GM10847 (cell line): ENCODE data around the gene CACTIN.

Experiments
- POLR2A ChIP-seq: IDR thresholded peaks from 2 replicates; pipeline ENCODE4 v1.6.1; 2011; ENCODE audit not compliant: insufficient read length; ENCODE audit errors: extremely low read depth

The CACTIN gene

DNA sequence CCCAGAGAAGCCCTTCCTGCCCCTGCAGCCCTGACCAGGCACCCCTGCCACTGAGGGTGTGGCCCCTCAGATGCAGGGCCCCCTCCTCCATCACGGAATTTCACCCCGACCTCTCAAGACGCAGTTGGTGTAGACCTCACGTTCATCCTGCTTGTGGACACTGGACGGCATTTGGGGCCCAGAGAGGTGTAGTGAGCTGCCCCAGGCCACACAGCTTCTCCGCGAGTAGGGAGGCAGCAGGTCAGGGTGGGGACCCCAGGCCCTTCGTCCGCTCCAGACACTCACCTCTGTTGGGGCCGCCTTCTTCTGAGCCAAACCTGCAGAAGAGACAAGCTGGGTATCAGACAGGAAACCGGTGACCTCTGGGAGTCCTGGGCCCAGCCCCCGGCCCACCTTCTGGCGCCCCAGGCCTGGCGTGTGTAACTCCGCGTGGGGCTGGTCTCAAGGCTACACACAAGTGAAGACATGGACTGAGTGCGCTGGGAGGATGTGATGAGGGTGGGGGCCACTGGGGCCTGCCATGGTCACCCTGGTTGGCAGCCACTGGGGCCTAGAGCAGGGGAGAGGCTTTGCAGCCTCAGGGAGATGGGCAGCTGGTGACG lies 40.5 kb upstream of the CACTIN start:
- no peak for TF ChIP-seq POLR2A

DNA sequence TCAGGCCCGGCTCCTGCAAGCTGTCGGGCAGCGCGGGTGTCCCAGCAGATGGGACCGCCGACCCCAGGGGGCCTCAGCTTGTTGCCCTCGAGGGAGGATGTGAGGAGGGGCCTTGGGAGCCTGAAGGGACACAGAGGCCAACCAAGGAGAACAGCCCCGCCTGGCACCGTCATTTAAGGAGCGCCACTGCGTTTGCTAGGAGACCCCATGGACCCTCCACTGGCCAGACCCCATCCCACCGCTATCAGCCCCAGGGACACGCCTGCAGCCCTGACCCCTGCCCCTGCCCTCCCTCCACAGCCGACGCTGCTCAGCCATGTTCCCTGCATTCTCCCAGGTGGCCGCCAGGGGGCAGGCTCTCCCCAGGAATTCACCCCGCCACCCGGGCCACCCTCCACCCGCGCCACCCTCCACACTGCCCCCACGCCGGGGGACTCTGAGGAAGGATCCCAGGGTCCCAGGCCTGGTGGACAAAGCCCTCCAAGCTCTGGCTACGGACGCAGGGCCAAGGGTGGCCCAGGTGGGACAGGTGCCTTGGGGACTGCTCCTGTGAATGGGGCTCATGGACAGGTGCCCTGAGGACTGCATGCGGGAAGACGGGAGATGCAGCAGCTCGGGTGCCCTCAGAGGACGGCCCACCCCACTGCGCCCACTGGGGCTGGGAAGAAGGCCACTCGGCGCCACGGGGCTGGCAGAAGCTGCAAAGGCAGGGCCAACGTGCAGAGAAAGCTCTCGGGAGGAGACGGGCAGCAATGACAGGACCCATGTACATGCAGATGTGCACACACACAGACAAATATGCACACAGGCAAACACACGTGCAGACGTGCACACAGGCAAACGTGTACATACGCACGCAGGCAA lies 39.3 kb upstream of the CACTIN start:
- TF ChIP-seq POLR2A: no peak

DNA sequence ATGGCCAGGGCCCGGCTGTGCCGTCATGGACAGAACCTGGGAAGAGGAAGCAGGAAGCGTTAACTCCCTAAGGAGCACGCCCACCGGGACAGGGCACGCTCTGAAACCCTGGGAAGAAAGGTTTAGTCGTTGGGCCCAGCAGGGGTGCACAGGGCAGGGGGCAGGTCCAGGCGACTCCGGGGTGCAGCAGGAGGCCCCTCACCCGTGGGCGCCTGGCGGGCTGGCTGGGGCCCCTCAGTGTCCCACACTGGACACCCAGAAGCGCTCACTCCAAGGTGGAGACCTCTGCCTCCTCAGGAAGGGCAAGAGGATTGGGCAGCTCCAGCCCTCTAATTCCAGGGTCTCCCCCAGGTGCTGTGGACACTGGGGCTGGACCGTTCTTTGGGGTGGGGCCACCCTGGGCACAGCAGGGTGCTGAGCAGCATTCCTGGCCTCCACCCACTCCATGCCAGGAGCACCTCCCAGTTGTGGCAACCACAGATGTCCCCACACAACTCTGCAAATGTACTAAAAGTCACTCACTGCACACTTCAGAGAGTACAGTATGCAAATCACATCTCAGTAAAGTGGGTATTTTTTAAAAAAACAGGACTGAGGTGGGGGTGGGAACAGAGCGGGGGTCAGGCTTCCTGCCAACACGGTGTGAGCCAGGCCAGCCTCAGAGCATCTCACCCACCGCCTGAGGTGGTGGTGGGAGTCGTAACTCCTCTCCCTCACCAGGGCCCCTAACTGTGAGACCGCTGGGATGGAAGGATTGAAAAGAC lies 38.5 kb upstream of the CACTIN start:
- TF ChIP-seq POLR2A: no peak

DNA sequence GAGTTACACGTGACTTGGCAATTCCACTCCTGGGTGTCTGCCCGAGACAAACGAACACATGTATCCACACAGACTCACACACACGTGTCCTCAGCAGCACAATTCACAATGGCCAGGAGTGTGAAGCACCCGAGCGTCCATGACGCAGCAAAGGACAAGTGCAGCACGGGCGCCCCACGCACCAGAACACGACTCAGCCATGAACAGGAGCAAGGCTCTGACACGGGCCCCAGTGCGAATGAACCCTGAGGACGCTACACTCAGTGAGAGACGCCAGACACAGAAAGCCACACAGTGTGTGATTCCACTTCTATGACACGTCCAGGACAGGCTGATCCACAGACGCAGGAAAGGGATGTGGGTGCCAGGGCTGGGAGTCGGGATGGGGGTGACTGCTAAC lies 37.2 kb upstream of the CACTIN start:
- no peak for TF ChIP-seq POLR2A

DNA sequence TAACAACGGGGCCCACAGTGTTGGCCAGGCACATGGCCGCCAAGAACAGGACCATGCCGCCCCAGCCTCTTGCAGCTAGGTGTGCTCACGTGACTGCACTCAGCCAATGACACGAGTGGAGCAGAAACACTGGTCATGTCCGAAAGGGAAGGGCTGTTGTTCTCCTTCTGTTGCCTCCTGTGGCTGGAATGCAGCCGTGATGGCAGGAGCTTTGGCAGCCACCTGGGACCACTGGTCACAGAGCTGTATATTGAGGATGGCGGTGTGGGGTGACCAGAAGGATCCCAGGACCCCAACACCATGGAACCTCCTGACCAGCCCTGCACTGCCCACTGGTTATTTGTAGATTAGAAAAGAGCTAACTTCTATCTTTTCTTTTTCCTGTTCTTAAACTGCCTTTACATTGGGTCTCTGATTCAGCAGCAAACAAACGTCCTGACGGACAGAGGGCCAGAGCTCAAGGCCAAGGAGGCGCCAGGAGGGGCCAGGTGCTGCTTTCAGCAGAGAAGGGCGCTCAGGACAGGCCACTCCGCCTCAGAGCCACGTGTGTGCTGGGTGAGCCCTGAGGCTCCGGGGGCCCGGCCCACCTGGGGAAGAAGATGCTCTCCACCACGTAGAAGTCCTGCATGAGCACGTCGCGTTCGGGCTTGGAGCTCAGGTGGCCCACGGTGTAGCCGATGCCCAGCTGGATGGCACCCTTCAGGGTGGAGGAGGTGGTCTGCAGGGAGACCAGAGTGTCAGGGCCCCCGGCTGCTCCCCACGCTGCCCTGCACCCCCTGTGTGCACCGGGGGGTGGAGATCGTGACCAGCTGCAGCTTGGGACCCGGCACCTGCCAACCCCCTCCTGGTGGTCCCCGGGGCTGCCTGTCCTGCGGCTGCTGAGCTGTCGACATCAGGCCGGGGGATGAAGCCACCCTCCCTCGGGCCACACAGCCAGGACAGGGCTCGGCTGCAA lies 35.0 kb upstream of the CACTIN start:
- no peak for TF ChIP-seq POLR2A

DNA sequence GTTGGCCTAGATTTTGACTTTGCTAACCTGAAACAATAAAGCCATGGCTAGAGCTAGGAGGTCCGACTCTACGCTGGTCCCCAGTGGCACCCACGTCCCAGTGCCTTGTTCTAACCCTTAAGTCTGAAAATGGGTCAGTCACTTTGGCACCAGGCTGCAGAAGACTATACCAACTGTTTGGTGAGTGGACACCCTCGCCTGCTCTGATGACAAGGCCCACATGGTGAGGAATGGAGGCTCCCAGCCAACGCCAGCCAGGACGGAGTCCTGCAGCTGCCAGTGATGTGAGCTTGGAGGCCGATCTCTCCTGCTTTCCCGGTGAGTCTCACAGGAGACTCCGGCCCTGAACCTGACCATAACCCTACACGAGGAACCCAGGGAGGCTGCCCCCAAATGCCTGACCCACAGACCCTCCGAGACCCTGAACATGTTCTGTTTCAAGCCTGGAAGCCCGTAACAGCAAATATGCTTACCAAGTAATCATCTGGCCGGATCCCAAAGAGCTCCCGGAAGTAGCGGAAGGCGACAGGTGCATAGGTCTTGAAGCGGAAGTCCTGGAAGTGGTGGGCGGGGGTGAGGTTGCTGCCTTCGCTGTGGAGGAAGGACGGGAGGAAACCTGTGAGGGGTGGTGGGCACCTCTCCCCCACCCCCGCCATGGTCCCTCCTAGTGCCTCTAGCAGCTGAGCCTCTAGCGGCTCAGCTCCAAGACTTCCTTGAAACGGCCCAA lies 34.1 kb upstream of the CACTIN start:
- no peak for TF ChIP-seq POLR2A

DNA sequence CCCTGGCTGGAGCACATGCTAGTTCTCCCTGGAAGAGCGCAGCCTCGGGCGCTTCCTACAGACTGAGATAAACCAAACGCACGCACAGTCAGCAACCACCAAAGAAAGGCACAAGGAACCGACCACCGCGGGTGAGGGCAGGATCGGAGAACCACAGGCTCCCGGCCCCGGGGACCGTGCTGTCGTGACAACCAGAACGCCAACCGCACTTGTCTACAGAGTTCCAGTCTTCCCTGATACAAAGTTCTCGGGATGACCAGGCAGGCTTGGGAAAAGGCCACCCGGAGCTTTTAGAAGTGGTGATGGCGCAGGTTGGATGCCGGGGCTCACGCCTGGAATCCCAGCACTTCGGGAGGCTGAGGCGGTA lies 33.1 kb upstream of the CACTIN start:
- TF ChIP-seq POLR2A: no peak

DNA sequence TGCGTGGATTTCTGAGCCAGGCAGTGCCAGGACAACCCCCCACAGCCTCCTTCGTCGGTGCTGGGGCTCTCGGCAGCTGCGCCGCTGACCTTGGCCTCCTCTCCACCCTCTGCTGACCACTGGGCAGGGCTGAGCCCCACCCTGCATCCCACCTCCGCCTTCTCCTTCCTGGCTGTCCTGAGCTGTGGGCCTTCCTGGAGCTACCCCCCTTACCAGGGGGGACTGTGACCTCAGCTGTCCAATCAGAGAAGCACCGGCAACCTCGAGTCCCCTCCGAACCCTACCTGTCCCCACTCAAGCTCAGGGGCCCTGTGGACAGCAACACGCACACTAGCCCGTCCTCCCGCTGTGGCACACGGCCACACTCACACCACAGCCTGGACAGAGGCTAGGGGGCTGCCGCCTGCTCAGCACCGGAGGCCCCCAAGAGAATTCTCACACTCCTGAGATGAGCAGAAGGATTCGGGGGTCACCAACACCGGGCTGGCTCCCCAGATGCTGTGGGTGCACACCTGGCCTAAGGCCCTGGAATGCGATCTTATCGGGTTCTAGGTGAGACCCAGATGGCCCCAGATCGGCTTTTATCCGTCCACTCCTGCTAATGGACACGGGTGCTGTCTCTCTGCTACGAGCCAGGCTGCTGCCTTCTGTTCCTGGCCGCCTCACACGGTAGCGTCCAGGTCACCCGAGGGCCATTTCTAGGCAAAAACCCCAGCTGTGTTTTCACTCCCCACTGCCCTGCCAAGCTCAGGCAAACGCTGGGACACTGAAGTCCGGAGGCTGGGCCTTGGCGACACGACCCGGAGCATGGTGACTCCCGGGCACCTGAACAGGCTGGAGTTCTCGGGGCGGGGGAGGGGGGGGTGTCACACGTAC lies 32.5 kb upstream of the CACTIN start:
- TF ChIP-seq POLR2A: no peak

DNA sequence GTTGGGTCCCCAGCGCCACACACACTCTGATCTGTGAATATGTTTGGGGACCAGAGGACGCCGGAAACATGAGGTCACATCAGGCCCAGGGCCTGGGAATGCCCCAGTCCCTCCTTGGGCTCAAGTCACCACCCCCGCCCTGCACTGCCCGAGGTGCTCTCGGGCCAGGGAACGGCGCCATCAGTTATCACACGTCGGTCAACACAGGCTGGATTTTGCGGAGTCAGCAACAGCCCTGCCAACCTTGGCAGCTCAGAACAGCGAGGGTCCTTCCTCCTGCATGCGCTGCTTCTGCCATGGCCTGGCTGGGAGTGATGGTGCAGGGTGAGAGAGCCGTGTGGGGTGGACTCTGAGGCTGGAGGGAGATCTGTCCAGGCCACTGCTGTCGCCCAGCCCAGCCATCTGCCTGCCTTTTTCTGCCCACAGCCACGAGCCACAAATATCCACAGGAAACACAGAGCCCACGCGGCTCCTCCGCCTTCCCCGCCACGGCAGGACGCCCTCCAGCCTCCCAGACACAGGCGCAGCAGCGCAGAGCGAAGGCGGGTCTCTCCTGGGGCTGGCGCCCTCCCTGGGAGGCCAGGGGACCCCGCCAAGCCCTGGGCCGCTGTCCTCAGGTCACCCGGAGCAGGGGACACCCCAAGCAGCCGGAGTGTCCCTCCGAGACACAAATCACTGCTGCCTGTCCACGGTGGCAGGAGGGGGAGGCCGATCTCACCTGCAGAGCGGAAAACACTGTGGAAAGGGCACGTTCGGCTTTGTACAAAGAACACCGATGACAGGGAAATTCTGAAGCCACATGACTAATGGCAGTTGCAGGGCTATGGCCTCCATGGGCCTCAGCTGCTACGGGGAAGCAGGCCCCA lies 31.6 kb upstream of the CACTIN start:
- no peak for TF ChIP-seq POLR2A

DNA sequence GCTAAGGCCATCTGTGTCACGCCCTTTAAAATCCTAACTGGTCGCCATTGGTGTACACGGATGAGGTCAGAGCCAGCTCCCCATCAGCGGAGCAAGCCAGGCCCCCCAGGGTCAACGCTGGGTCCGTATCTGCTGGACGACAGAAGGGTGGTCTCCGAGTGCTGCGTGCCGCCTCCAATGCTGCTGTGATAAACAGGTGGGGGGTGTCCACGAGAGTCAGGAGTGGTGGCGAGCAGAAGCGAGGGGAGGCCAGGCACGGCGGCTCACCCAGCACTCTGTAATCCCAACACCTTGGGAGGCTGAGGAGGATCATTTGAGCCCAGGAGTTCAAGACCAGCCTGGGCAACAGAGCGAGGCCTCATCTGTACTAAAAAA lies 30.8 kb upstream of the CACTIN start:
- TF ChIP-seq POLR2A: no peak

DNA sequence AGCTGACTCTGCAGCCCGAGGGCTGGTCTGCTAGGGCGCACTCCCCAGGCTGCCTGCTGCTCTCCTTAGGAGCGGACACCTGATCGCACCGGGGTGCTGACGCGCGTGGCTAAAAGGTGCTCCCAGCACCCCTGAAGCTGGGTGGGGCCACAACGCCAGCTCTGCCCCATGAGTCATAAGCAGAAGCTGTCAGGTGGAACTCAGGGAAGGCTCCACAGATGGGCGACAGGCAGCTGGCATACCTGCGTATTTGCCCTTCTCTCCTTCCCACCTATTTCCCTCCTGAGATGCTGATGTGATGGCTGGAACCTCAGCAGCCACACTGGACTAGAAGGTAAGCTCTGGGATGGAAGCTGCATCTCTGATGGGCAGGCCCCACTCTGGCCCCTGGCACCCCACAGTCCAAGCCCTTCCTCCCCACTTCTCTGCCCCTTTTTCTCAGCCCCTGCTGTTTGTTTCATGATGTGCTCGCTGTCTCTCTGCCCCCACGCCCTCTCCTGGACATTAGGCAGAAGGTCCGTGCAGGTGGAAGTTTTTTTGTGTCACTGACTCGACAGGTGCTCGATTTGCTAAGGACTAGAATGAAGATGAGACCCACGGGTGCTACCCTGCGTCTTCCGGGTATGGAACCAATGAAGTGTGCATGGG lies 30.3 kb upstream of the CACTIN start:
- no peak for TF ChIP-seq POLR2A
